NCI-H2171 treated with DMSO at 0.1 percent for 48 hours (cell line): ENCODE data around the gene CHN1.

Source experiments
- DNase-seq: peaks from one replicate; lab custom pipeline; 2025; lab: John Stamatoyannopoulos, UW

CHN1 gene, protein sequence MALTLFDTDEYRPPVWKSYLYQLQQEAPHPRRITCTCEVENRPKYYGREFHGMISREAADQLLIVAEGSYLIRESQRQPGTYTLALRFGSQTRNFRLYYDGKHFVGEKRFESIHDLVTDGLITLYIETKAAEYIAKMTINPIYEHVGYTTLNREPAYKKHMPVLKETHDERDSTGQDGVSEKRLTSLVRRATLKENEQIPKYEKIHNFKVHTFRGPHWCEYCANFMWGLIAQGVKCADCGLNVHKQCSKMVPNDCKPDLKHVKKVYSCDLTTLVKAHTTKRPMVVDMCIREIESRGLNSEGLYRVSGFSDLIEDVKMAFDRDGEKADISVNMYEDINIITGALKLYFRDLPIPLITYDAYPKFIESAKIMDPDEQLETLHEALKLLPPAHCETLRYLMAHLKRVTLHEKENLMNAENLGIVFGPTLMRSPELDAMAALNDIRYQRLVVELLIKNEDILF

DNA sequence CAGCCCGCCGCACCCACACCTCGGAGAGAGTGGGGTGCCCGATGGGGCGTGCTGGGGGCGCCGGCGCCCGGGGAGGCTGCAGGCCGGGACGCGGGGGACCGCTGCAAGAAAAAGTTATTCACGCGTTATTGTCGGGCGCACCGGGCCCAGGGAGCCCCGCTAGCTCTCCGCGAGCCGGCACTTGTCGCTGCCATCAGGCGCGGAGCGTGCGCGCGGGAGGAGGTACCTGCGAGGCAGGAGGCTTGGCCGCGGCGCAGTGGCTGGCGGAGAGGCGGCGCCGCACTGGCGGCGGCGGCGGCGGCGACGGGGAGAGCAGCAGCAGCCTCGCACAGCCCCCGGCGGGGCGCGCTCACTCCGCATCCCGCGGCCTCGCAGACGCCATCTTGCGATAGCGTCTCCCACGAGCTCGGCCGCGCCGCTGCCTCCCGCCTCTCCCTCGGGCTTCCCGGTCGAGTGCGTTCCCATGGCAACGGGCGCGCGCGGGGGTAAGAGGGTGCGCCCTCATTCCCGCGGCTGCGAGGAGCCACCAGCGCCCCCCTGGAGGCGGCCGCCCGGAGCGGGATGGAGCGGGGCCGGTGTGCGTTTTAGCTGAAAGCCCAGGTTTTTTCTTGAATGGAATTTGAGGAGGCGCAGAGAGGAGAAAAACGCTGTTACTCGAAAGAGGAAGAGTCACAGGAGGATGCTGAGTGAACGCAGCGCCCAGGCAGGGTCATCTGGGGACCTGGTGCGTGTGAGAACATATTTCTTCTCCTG, at the start of gene CHN1:
Gene CHN1, minus strand, starts transcription at position 402 of the 753 bp plus-strand sequence. CDS start 469 bp downstream, outside the sequence.
- peak; percentile 91 for DNase-seq

DNA sequence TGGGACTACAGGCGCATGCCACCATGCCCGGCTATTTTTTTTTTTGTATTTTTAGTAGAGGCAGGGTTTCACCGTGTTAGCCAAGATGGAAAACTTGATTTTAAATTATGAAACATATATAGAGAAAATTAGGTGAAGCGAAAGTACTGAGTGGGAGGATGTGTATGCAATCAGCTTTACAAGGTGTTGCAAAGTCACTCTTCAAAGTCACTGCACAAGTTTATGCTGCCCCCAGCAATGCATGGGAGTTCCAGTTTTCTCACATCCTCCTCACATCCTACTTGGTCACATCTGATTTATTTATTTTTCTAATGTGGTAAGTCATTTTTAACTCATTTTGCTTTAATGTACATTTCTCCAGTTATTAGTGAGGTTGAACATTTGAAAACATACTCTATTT, 49.2 kb upstream of the CHN1 start:
- no peak for DNase-seq

DNA sequence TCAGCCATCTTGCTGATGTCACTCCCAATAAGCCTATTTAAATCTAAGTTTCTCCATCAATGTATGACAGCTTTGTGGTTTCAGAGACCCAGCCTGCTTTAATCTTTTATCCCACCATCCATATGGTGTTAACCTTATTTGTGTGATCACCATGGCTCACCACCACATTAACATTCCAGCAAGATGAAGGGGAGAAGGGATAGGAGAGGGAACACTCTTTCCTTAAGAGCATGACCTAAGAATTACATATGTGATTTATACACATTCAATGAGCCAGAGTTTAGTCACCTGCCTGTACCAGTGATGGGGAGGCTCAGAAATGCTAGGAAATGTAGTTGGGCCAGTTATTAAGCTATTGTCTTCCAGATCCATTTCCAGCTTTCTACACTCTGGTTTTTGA, 44.5 kb upstream of the CHN1 start:
- no peak for DNase-seq

DNA sequence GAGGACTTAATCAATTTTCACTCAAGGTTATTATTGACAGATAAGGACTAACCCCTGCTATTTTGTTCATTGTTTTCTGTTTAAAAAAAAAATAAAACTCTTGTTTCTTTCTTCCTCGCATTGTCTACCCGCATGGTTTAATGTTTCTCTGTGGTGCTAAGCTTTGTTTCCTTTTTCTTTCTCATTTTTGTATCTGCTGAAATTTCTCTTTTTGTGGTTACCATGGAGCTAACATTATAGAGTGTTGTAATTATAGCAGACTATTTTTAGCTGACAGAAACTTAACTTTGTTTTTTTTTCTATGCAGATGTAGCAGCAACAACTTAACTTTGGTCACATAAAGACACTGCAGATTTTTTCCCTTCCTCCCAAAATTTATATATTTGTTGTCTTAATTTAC, 43.1 kb upstream of the CHN1 start:
- DNase-seq = no peak

DNA sequence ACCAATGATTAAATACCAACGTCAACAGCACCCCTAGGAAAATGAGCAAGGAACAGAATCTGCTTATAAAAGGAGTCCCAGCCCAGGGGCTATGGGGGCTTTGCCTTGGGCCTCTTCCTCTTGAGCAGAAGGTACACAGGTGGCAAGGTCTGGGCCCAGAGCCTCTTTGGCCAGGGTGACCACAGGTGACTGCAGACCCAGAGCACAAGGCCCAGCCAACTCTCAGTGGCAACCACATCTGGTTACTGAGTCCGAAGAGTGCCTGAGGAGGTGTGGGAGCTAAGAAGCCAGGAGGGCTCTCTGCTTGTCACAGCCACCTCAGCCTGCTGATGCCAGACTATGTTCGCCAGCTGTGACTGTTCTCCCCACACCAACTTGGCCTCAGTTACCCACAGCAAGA, 34.3 kb upstream of the CHN1 start:
- no peak for DNase-seq

DNA sequence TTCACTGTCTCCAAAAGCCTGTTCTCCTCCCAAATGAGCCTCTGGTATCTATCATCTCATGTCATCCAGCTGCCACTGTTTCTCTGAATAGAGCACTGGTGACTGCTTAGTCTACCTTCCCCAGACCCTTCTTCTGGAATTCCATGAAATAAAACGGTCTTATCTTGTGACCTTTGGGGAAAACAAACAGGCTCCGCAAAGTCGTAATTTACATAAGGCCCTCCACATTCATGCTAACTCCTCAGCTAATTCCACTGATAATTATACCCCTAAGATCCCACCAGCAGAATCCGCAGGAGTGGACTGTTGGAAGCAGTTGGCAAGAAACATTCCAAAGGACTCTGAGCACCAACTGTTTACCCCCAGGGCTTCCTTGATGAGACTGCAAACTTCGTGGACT, 33.9 kb upstream of the CHN1 start:
- DNase-seq = no peak

DNA sequence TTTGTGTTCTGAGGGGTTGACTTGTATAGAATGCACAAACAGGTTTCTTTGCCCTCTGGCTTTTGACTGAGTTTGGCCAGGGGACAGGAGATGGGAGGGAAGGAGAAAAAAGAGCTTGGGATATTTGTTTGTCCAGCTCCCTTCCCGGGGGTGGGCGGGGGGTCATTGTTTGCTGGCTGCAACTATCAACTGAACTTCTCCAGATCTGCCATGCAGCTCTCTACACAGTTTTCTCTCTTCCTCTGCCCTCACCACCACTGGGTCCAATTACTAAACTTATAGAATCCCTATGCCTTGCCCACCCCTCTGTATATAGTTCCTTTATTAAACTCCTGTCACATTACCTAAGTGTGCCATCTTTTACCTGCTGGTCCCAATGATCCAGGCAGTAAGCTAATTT, 32.8 kb upstream of the CHN1 start:
- DNase-seq = no peak

DNA sequence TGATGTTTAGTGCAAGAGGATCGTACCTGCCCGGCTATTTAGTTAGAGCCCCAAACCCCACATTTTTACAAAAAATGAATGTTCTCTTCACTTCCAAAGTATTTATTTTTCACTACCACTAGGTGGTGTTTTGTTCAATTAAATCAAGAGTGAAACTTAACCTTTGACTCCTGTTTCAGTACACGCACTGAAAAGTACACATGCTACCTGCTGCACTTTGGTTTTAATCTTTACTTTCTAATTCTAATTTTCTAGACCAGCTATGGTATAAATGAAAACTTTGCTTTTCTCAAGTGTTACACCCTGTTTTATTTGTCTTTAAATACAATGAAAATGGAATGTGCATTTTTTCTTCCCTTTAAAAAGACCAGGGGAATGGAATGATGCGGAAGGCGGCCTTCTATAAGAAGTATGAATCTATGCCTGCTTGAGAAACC, 31.4 kb upstream of the CHN1 start:
- DNase-seq = peak; percentile 8

DNA sequence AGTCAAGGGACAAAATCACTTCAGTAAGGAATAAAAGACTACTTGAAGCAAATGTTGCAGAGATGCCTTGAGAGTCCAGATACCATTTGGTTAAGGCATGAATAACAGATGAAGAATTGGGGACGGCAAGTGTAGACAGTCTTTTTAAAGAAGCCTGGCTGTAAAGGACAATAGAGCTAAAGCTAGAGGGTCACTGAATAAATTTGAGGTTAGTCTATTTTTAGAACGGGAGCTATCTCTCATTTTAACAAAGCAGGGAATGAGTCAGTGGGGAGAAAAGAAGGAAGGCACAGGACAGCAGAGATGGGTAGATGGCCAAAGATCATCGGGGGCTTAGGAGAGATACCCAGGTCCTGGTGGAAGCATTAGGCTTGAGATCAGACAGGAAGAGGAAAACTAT, 30.6 kb upstream of the CHN1 start:
- DNase-seq = no peak

DNA sequence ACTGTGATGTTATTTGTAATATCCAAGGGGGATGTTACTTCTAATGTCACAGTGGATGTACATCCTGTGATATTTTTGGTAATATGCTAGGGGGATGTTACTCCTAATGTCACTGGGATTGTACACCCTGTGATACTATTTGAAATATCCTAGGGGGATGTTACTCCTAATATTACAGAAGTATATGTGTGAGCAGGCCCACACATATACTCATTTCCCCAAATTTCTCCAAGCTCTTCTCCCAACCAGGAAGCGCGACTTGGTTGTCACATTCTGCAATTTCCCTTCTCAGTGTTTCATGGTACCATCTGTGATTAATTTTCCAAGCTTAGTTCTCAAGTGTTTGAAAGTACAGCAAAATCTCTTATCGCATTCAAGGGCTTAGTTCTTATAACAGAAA, 29.5 kb upstream of the CHN1 start:
- DNase-seq = no peak

DNA sequence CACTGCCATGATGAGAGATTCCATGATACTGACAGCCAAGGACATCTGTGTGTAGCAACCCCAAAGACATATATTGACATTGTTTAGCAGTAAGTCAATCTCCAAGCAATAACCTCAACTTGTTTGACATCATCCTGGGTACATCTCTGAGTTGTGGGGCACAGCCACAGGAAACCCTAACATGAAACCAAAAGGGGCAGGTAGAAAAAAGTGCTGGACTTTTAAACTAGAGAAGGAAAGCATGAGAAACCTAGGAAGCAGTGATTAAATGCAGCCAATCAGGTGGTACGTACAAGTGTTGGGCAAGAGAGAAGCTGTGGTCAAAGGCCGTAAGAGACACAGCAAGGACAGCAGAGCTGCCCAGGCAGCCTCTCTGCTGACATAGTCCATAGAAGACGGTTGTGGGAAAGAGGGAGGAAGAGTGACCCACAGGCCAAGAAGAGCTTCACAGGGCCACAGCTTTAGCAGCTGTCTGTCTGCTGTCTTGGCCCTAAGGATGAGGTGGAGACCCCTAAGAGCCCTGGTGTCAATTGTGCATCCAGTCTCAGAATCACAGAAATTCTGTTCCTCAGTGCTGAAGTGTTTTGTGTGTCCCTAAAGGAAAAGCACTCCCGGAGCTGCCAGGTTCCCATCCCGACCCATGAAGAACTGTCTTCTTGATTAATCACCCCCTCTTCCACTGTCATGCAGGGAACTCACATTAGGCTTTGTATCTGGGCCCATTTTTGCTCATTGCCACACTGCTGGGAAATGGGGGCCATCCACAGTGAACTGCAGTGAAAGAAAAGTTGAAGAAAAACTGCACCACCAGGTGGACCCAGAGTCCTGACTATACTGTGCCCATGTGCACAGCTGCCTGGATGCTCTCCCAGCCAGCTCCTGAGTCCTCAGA, 25.4 kb upstream of the CHN1 start:
- DNase-seq = peak; percentile 55

DNA sequence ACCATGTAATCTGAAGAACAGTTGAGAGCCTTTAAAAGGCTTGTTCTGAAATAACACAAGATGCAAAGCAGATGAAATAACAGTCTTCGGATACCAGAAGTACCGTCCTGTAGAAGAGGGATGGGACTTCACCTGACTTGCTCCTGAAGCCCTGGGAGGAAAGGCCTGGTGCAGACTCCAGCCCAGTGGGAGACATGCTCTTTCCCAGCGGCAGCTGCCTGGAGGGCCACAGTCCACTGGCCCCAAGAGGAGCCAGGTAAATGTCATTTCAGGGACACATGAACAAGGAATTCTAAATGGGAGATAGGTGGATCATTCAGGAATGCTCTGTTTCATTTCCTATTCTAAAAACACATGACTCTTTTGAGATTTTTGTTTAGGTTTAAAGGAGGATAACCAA, 22.6 kb upstream of the CHN1 start:
- DNase-seq = no peak

DNA sequence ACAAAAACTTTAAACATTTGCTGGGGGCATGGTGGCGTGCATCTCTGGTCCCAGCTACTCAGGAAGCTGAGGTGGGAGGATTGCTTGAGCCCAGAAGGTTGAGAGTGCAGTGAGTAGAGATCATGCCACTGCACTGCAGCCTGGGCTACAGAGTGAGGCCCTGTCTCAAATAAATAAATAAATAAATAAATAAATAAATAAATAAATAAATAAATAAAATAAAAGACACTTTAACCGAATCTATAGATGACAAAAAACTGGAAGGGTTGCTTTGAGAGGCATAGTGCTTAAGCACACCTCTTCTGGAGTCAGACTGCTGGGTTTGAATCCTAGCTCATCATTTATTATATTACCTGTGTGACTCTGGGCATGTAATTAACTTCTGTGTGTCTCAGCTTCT, 21.2 kb upstream of the CHN1 start:
- DNase-seq = no peak

DNA sequence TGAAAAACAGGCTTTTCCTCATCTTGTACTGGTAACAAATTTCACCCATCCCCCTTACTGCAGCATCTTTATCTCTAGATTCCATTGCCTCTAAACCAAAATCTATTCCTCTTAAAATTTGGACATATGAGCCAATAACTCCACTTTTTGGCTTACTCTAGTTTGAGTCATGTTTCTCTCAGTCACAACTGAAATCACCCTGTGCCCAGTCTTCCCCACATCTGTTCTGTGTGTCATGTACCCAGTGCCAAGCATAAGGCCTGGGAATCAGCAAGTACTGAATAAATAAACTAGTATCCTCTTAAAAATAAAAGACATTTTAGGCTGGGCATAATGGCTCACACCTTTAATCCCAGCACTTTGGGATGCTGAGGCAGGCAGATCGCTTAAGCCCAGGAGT, 20.8 kb upstream of the CHN1 start:
- DNase-seq = no peak

DNA sequence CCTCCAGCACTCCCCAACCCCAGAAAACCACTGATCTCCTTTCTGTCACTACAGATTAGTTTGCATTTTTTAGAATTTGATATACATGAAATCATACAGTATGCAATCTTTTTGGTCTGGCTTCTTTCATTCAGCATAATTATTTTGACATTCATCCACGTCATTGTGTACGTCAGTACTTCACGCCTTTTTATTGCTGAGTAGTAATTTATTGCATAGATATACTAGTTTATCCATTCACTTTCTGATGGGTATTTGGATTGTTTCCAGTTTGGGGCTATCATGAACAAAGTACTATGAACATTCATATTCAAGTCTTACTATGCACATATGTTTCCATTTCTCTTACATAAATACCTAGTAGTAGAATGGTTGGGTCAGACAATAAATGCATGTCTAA, 20.1 kb upstream of the CHN1 start:
- DNase-seq = no peak

DNA sequence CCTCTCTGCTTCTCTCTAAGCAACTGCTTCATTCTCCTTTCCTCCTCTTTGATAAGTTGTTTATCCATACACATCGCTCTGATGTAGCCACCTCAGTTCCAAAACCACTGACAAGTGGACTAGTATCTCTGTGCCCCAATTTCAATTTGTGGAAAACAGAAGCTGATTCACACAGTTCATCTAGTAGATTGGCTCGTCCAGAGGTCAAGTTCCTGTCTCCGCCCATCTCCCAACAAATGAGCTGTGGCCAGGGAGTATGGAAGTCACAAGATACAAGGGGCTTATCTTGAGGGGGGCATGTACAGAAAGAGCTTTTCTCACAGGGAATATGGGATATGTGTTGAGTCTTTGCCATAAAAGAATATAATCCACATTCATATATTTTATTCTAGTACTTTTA, 17.7 kb upstream of the CHN1 start:
- no peak for DNase-seq

DNA sequence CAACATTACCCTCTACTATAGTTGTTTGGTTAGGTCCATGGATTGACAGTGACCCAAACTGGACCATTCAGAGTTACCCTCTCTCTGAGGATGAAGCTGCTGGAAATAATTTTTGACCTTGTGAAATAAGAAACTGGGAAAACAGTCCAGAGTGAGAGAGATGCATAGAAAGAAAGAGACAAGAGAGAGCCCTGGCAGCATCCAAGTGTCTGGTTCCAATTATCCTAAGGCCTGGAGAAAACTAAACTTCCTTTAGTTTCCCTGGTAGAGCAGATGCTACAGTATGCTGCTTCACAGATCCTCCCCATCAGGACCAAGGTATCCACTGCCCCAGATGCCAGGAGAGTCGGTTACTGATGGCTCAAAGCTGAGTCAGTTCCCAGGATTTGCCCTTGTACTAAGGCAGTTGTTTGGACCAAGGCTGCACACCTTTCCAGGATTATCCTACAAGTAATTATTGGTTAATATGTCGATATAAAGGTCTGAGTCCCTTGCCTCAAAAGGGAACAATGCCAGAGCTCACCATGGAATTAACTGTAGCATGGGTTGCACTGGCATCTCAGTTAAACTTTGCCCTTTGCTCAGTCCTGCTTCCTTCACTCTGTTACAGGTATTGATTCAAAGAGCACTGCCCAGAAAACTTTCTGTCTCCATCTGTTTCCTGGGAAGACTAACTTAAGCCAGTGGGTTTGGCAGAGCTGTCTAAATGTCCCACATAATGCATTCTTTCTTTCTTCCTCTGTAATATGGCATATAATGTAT, 14.6 kb upstream of the CHN1 start:
- no peak for DNase-seq

DNA sequence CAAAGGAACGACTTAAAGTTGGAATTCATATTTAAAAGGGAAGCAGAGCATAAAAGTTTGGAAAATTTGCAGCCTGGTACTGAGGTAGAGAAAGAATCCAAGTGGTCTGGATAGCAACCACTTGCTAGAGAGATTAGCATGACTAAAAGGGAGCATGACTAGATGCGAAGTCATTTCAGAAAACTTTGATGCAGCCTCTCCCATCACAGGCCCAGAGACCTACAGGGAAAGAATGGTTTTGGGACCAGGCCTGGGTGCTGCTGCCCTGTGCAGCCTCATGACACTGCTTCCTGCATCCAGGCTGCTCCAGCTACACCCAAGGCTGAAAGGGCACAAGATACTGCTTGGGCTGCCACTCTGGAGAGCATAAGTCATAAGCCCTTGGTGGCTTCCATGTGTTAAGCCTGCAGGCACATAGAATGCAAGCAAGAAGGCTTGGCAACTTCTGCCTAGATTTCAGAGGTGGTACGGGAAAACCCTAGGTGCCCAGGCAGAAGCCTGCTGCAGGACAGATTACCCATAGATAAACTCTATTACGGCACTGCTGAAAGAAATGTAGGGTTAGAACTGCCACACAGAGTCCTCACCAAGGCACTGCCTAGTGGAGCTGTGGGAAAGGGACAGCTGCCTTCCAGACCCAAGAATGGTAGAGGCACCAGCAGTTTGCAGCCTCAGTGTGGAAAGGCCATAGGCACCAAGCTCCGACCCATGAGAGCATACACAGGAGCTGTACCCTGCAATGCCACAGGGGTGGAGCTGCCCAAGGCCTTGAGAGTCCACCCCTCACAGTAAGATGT, 12.6 kb upstream of the CHN1 start:
- no peak for DNase-seq

DNA sequence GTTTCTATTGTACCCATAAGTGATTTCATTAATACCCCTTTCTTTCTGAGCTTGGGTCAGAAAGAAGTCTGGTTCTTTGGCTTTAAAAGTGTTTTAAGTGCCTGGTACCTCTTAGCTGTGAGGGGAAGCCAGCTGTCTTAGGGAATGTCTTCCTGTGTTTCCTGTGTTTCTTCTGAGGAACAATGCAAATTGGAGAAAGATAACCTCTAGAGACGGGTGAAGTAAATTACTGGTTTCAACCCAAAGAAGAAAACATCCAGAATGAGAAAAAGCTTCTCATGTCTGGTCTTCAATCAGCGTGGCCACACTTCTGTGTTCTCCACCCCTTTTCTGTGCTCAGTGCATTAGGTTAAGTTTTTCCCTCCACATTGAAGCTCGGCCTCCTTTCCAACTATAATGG, 10.2 kb upstream of the CHN1 start:
- DNase-seq = no peak

DNA sequence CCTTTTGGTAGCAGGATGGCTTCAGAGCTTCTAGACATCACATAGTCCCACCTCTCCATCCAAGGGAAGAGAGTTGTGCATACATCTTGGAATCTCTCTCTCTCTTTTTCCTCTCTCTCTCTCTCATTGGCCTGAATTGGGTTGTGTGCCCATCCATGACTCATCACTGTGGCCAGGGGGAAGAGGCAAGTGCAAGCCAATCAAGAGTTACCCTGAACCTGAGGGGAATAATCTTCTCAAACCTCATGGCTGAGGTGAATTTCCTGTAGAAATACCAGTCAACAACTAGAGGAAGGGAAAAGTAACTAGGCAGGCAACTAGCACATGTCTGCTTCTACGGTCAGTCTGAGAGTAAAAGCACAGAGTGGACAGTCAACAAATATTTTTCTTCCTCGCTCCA, 7.3 kb upstream of the CHN1 start:
- DNase-seq = no peak

DNA sequence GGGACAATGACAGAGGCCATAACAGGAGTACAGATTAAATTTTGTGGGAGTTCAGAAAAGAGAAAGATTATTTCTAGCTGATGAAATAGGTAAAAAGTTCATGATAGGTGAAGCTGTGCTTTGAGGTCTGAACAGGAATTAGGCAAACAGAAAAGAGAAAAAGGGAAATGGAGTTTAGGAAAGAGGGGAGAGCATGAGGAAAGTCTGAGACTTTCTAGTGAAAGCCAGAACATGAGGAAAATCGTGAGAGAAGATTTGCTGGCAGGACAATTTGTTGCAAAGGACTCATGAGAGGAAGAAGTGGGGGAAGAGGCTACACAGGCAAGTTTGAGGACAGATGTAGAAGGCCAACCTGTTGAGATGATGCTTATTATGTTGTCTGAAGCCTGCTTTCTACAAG, 6.3 kb upstream of the CHN1 start:
- no peak for DNase-seq
